ENCODE results near the gene CNNM2. TPM values are rescaled to one million over a fixed set of nuclear protein-coding genes. Genes with fewer than 3 reads are reported as not detected.
"Not testable (repeated sequence)": the region's sequence is repeated elsewhere in the genome, so short reads cannot be mapped to it uniquely, and the experiment has no call there.

Gene CNNM2
- total and polyA plus RNA-seq, 8 donors, result 2.0 to 8.9 (median 5.9) TPM

GRCh38 chr10:102996876-102997275, 78.8 kb downstream of the CNNM2 start:
- FAIRE-seq, result no peak
- no peak for DNase-seq
- Histone ChIP-seq H3K4me3 (no peak overlapping the region), H3K27me3 (no peaks in the 10 kb centered on the region), H3K27ac (no peak overlapping the region), H3K4me1 (no peaks in the 10 kb centered on the region), H3K9me3 (no peaks in the 10 kb centered on the region), H3K36me3 (no peaks in the 10 kb centered on the region)
- TF ChIP-seq, protein P1, sequence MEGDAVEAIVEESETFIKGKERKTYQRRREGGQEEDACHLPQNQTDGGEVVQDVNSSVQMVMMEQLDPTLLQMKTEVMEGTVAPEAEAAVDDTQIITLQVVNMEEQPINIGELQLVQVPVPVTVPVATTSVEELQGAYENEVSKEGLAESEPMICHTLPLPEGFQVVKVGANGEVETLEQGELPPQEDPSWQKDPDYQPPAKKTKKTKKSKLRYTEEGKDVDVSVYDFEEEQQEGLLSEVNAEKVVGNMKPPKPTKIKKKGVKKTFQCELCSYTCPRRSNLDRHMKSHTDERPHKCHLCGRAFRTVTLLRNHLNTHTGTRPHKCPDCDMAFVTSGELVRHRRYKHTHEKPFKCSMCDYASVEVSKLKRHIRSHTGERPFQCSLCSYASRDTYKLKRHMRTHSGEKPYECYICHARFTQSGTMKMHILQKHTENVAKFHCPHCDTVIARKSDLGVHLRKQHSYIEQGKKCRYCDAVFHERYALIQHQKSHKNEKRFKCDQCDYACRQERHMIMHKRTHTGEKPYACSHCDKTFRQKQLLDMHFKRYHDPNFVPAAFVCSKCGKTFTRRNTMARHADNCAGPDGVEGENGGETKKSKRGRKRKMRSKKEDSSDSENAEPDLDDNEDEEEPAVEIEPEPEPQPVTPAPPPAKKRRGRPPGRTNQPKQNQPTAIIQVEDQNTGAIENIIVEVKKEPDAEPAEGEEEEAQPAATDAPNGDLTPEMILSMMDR (IDR thresholded peaks at IDR 0.05), result no peak
- ATAC-seq, result no peak
- intact Hi-C loops (cut with DNase I), result no loop called here

DNA sequence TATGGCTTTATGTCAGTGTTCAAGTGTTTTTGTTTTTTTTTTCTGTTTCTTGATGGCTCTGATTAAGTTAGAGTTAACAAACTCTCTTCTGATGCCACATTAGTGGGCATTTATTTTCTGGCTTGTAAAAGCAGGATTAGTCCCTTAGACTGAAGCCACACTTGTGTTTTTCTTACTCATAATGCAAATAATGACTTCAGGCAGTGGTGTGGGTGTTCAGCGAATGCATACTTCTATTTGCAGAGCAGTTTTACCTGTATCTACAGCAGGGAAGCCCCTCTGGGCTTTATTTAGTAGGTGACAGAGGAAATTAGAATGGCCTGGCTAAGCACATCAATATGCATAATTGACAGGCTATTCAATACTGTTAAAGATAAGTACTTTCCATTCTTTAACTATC, 79.9 kb downstream of the CNNM2 start:
- TF ChIP-seq, protein P1 (IDR thresholded peaks at IDR 0.05), result no peak
- DNase-seq (no peak), FAIRE-seq (no peak), ATAC-seq (peak in 1 of 4 donors; percentile 37)
- Histone ChIP-seq H3K4me1 (no peaks in the 10 kb centered on the region), H3K9me3 (no peaks in the 10 kb centered on the region), H3K27me3 (no peaks in the 10 kb centered on the region), H3K4me3 (no peak overlapping the region), H3K36me3 (no peaks in the 10 kb centered on the region), H3K27ac (no peak overlapping the region)
- 59 to 76% methylated on average over 1 of the region's 1 CpG for WGBS, 2 donors
- intact Hi-C loops (cut with DNase I), result no loop called here

GRCh38 chr10:102998399-102998907, 80.4 kb downstream of the CNNM2 start:
- Histone ChIP-seq H3K27me3 (no peaks in the 10 kb centered on the region), H3K36me3 (no peaks in the 10 kb centered on the region), H3K27ac (no peak overlapping the region), H3K9me3 (no peaks in the 10 kb centered on the region), H3K4me1 (no peaks in the 10 kb centered on the region), H3K4me3 (no peak overlapping the region)
- 85 to 89% methylated on average over 7 of the region's 7 CpGs for WGBS, 2 donors
- TF ChIP-seq, protein P1 (IDR thresholded peaks at IDR 0.05), result no peak
- FAIRE-seq (no peak), DNase-seq (no peak), ATAC-seq (no peak)
- intact Hi-C loops (cut with DNase I), result no loop called here

GRCh38 chr10:103000050-103000449, 82.0 kb downstream of the CNNM2 start:
- WGBS, 2 donors, result 96% methylated on average over 7 of the region's 7 CpGs

DNA sequence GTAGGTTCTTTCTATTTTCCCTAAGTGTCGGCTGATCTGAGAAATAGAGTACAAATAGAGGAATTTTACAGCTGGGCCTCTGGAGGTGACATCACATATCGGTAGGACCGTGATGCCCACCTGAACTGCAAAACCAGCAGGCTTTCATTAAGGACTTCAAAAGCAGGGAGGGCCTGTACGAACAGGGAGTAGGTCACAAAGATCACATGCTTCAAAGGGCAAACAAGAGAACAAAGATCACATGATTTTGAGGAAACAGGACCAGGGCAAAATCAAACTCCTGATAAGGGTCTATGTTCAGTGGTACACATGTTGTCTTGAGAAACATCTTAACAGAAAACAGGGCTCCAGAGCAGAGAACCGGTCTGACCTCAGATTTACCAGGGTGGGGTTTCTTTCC, 88.9 kb downstream of the CNNM2 start:
- H3K9me3 ChIP-seq, result no peaks in the 10 kb centered on the region
- no peak for DNase-seq
- WGBS, 2 donors, result 78 to 96% methylated on average over 5 of the region's 5 CpGs
- TF ChIP-seq, protein P1 (IDR thresholded peaks at IDR 0.05), result no peak
- H3K4me1 ChIP-seq, result no peaks in the 10 kb centered on the region
- no peak overlapping the region for H3K4me3 ChIP-seq
- no peaks in the 10 kb centered on the region for H3K36me3 ChIP-seq
- intact Hi-C loops (cut with DNase I), result no loop called here
- no peak for ATAC-seq
- FAIRE-seq, result no peak
- no peak overlapping the region for H3K27ac ChIP-seq
- no peaks in the 10 kb centered on the region for H3K27me3 ChIP-seq

More at GRCh38 chr10:103000050-103000449, 82.0 kb downstream of the CNNM2 start:
- H3K27me3 ChIP-seq; ATAC-seq; H3K4me1 ChIP-seq; FAIRE-seq; H3K27ac ChIP-seq; intact Hi-C loops (cut with DNase I); H3K4me3 ChIP-seq; H3K36me3 ChIP-seq; DNase-seq; H3K9me3 ChIP-seq: not testable (repeated sequence)

Data from pancreas (tissue), 10 donors.